Measurements from ENCODE around the gene DNAI4. TPM values are rescaled to one million over a fixed set of nuclear protein-coding genes. Genes with fewer than 3 reads are reported as not detected.

Gene DNAI4
- total and polyA plus RNA-seq, 2 donors (not counting 3 experiments of a cell fraction or from before 2014, with no cell fraction given) = 0.51 to 3.3 TPM

DNA sequence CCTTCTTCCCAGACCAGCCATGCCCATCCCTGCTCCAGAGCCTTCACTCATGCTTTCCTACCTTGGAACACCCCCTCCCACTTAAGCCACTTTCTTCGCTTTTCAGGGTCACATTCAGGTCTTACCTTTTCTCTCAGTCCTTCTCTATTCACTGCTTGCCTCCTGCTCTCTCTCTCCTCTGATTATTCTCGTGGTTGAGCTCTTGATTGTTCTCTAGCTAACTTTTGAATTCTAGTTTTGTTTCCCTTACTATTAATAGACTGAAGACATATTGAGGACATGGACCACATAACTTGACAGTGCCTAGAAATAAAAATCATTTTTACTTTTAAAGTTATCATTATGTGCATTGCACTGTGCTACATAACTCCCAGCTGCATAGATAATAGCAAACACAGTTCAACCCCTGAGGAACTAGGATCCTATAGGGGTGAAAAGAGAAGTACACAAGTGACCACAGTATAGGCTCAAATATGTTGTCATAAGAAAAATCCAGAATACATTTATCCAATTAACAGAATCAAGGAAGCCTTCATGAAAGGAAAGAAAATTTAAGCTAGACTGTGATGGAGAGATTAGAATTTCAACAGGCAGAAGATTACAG lies 145.1 kb downstream of the DNAI4 start:
- H4K20me1 ChIP-seq (replicated peaks; ENCODE audit: control insufficient read depth, extremely low read depth, insufficient read depth, low read length) = no peaks in the 10 kb centered on the region
- H3K9me1 ChIP-seq (replicated peaks; ENCODE audit: control insufficient read depth, extremely low read depth, insufficient read depth, low read length) = no peaks in the 10 kb centered on the region
- no peak for DNase-seq (ENCODE audit: low read depth, low spot score)
- intact Hi-C loops (cut with micrococcal nuclease) (no loop called here), dilution Hi-C loops (cut with MboI; ENCODE audit: extremely low pct_ligation_motif_present, low sequenced_read_pairs) (no loop called here)
- BruUV-seq (replicated peaks) = no TSS peak
- H3K36me3 ChIP-seq (ENCODE audit: control insufficient read depth in 2 of 2, extremely low read depth in 1 of 2, insufficient read depth in 2 of 2, low read length in 2 of 2) = no peaks in the 10 kb centered on the region
- H3K4me1 ChIP-seq (ENCODE audit: control insufficient read depth, extremely low read depth, insufficient read depth, low read length) = no peaks in the 10 kb centered on the region
- H3K27me3 ChIP-seq (ENCODE audit: control insufficient read depth in 2 of 2, insufficient read depth in 2 of 2, low read length in 2 of 2) = no peaks in the 10 kb centered on the region
- no peaks in the 10 kb centered on the region for H3K79me2 ChIP-seq (ENCODE audit: control insufficient read depth, insufficient read depth, low read length)
- no peak overlapping the region for H2AFZ ChIP-seq (ENCODE audit: low read depth, low read length)
- ChIA-PET CTCF (interaction anchor here (1.3 kb wide), 1 partner anchor 10 kb away, joined by 3 read pairs; no protein-coding TSS in a partner anchor), POLR2A (no interaction called here)
- no peak for FAIRE-seq
- no peaks in the 10 kb centered on the region for H3K9me3 ChIP-seq (replicated peaks; ENCODE audit: control insufficient read depth, insufficient read depth, low read length)
- TF ChIP-seq MYC (IDR thresholded peaks at IDR 0.05; ENCODE audit: low read depth, low read length) = no peak
- no peak overlapping the region for H3K4me2 ChIP-seq (ENCODE audit: insufficient read depth, low read length)
- H3K9ac ChIP-seq (replicated peaks; ENCODE audit: extremely low read depth, insufficient read depth, low read length) = no peak overlapping the region
- no peak overlapping the region for H3K4me3 ChIP-seq (replicated peaks in 1 of 3; ENCODE audit: insufficient read depth in 1 of 3, low read depth in 1 of 3, low read length in 3 of 3)
- H3K27ac ChIP-seq (ENCODE audit: insufficient read depth, low read depth, low read length) = no peak overlapping the region

DNA sequence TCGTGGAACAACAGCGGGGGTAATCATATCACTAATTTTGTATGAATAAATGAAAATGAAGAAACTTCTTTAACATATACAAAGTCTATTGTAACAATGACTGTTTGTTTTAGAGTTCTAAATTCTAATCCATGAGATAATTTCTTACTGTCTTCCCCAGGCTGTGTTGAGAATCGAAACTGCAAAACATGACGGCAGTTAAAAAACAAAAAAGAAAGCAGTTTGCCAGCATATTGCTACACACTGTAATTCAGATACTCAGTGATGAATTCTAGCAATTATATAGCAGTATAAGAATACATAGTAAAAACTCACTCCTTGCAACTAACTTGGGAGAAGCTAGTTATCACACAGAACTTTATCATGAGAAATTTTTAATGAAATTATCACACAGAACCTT lies 145.7 kb downstream of the DNAI4 start:
- TF ChIP-seq POLR2AphosphoS5 (IDR thresholded peaks at IDR 0.05; ENCODE audit: insufficient read depth, low read depth, low read length) (no peak), MYC (IDR thresholded peaks at IDR 0.05; ENCODE audit: low read depth, low read length) (no peak), JUN (IDR thresholded peaks at IDR 0.05; ENCODE audit: borderline replicate concordance, insufficient read depth, insufficient read length, low read depth) (no peak), POLR2A (IDR thresholded peaks at IDR 0.05; ENCODE audit: low read depth, low read length) (no peak), EZH2 (IDR thresholded peaks at IDR 0.05; ENCODE audit: borderline replicate concordance, low read depth, low read length, severe bottlenecking) (no peak), GATA2 (IDR thresholded peaks at IDR 0.05; ENCODE audit: insufficient read depth, insufficient read length, low read depth, low read length) (no peak), FOS (IDR thresholded peaks at IDR 0.05; ENCODE audit: borderline replicate concordance, insufficient read depth, low read length) (no peak)
- TF ChIP-seq, protein P1, sequence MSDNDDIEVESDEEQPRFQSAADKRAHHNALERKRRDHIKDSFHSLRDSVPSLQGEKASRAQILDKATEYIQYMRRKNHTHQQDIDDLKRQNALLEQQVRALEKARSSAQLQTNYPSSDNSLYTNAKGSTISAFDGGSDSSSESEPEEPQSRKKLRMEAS (IDR thresholded peaks at IDR 0.05; ENCODE audit: insufficient read depth, insufficient read length) = no peak
- TF ChIP-seq, protein P2, sequence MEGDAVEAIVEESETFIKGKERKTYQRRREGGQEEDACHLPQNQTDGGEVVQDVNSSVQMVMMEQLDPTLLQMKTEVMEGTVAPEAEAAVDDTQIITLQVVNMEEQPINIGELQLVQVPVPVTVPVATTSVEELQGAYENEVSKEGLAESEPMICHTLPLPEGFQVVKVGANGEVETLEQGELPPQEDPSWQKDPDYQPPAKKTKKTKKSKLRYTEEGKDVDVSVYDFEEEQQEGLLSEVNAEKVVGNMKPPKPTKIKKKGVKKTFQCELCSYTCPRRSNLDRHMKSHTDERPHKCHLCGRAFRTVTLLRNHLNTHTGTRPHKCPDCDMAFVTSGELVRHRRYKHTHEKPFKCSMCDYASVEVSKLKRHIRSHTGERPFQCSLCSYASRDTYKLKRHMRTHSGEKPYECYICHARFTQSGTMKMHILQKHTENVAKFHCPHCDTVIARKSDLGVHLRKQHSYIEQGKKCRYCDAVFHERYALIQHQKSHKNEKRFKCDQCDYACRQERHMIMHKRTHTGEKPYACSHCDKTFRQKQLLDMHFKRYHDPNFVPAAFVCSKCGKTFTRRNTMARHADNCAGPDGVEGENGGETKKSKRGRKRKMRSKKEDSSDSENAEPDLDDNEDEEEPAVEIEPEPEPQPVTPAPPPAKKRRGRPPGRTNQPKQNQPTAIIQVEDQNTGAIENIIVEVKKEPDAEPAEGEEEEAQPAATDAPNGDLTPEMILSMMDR (IDR thresholded peaks at IDR 0.05; ENCODE audit: extremely low read depth in 1 of 2, insufficient read depth in 1 of 2, low read depth in 1 of 2, low read length in 2 of 2) = no peak
- Histone ChIP-seq H4K20me1 (replicated peaks; ENCODE audit: control insufficient read depth, extremely low read depth, insufficient read depth, low read length) (no peaks in the 10 kb centered on the region), H3K9me3 (replicated peaks; ENCODE audit: control insufficient read depth, insufficient read depth, low read length) (no peaks in the 10 kb centered on the region), H3K4me2 (ENCODE audit: insufficient read depth, low read length) (no peak overlapping the region), H3K4me1 (ENCODE audit: control insufficient read depth, extremely low read depth, insufficient read depth, low read length) (no peaks in the 10 kb centered on the region), H2AFZ (ENCODE audit: low read depth, low read length) (no peak overlapping the region), H3K4me3 (replicated peaks in 1 of 3; ENCODE audit: insufficient read depth in 1 of 3, low read depth in 1 of 3, low read length in 3 of 3) (no peak overlapping the region), H3K27me3 (ENCODE audit: control insufficient read depth in 2 of 2, insufficient read depth in 2 of 2, low read length in 2 of 2) (no peaks in the 10 kb centered on the region), H3K79me2 (ENCODE audit: control insufficient read depth, insufficient read depth, low read length) (no peaks in the 10 kb centered on the region), H3K36me3 (ENCODE audit: control insufficient read depth in 2 of 2, extremely low read depth in 1 of 2, insufficient read depth in 2 of 2, low read length in 2 of 2) (no peaks in the 10 kb centered on the region), H3K9me1 (replicated peaks; ENCODE audit: control insufficient read depth, extremely low read depth, insufficient read depth, low read length) (no peaks in the 10 kb centered on the region), H3K9ac (replicated peaks; ENCODE audit: extremely low read depth, insufficient read depth, low read length) (no peak overlapping the region), H3K27ac (ENCODE audit: insufficient read depth, low read depth, low read length) (no peak overlapping the region)
- dilution Hi-C loops (cut with MboI; ENCODE audit: extremely low pct_ligation_motif_present, low sequenced_read_pairs) = no loop called here
- CTCF ChIA-PET = interaction anchor here (1.3 kb wide), 1 partner anchor 11 kb away, joined by 3 read pairs; no protein-coding TSS in a partner anchor
- intact Hi-C loops (cut with micrococcal nuclease) = no loop called here
- DNase-seq (ENCODE audit: low read depth, low spot score) (no peak), FAIRE-seq (no peak)
- BruUV-seq (replicated peaks) = no TSS peak
- POLR2A ChIA-PET = no interaction called here

All from endothelial cell of umbilical vein (primary cell).